Muscle of arm (tissue), 14 donors: Measurements from ENCODE around the gene ZNF800. TPM values are rescaled to one million over a fixed set of nuclear protein-coding genes. Genes with fewer than 3 reads are reported as not detected.
"Not testable (repeated sequence)": the region's sequence is repeated elsewhere in the genome, so short reads cannot be mapped to it uniquely, and the experiment has no call there.

ENCODE experiments used
- DNase-seq: peaks from one replicate; pipeline ENCODE4 v3.0.0-alpha.2; 2013
- long read RNA-seq, 11 donors: transcript quantifications; one replicate each; lab custom pipeline, GENCODE V29; 2026
- polyA plus RNA-seq, 12 donors: library from polyadenylated mRNA; unstranded; fragments of 120-200 nt; gene quantifications; one replicate each; pipeline ENCODE4 v1.2.1, GENCODE V29; 2013; ENCODE audit not compliant: insufficient read length in 12 of 12

Gene ZNF800
- 10 to 100 TPM in 11 of 12 donors, not detected in 1; 12.2 to 24.1 (median 15.7) TPM for polyA plus RNA-seq
- long read RNA-seq, donor 1, full-length matches to known transcripts, result 1 of 1 reads
- long read RNA-seq, donor 1, partial matches to known transcripts, result 0 of 1 reads
- long read RNA-seq, donor 1, other reads (novel, unspliced or antisense), result 0 of 1 reads
- long read RNA-seq, donor 2, result 0 reads
- long read RNA-seq, donor 3, result 0 reads
- long read RNA-seq, donor 4, result 0 reads
- long read RNA-seq, donor 5, partial matches to known transcripts, result 0 of 1 reads
- long read RNA-seq, donor 5, other reads (novel, unspliced or antisense), result 0 of 1 reads
- long read RNA-seq, donor 6, partial matches to known transcripts, result 0 of 1 reads
- long read RNA-seq, donor 6, other reads (novel, unspliced or antisense), result 0 of 1 reads
- long read RNA-seq, donor 7, result 0 reads
- long read RNA-seq, donor 8, full-length matches to known transcripts, result 1 of 1 reads
- long read RNA-seq, donor 8, partial matches to known transcripts, result 0 of 1 reads
- long read RNA-seq, donor 8, other reads (novel, unspliced or antisense), result 0 of 1 reads
- long read RNA-seq, donor 9, result 0 reads
- long read RNA-seq, donor 10, result 0 reads
- long read RNA-seq, donor 11, partial matches to known transcripts, result 0 of 1 reads
- long read RNA-seq, donor 11, other reads (novel, unspliced or antisense), result 0 of 1 reads

GRCh38 chr7:127392566-127393367 lies at the start of gene ZNF800:
ZNF800 (minus strand) TSS chr7:127392708; CDS start chr7:127391557, 1,151 bp downstream.
- peak; percentile 90 for DNase-seq

GRCh38 chr7:127440206-127440605 lies 47.7 kb upstream of the ZNF800 start:
- DNase-seq, result no peak

- DNase-seq, result no peak
Measured at GRCh38 chr7:127438836-127439235, 46.3 kb upstream of the ZNF800 start.

GRCh38 chr7:127437837-127438236 lies 45.3 kb upstream of the ZNF800 start:
- DNase-seq, result no peak

GRCh38 chr7:127437241-127437640 lies 44.7 kb upstream of the ZNF800 start:
- no peak for DNase-seq

- not testable (repeated sequence) for DNase-seq
Measured at GRCh38 chr7:127429281-127429680, 36.8 kb upstream of the ZNF800 start.

- DNase-seq, result no peak
Measured at GRCh38 chr7:127419196-127419595, 26.7 kb upstream of the ZNF800 start.

- no peak for DNase-seq
Measured at GRCh38 chr7:127418459-127418858, 26.0 kb upstream of the ZNF800 start.

- no peak for DNase-seq
Measured at GRCh38 chr7:127417346-127417745, 24.8 kb upstream of the ZNF800 start.

GRCh38 chr7:127415060-127415742 lies 22.7 kb upstream of the ZNF800 start:
- DNase-seq, result no peak

GRCh38 chr7:127413962-127414361 lies 21.5 kb upstream of the ZNF800 start:
- DNase-seq, result no peak

GRCh38 chr7:127413326-127413725 lies 20.8 kb upstream of the ZNF800 start:
- DNase-seq, result no peak

- no peak for DNase-seq
Measured at GRCh38 chr7:127411176-127411575, 18.7 kb upstream of the ZNF800 start.

GRCh38 chr7:127409629-127410028 lies 17.1 kb upstream of the ZNF800 start:
- DNase-seq, result no peak

GRCh38 chr7:127404286-127405072 lies 12.0 kb upstream of the ZNF800 start:
- no peak for DNase-seq

- DNase-seq, result no peak
Measured at GRCh38 chr7:127396184-127396583, 3.7 kb upstream of the ZNF800 start.

GRCh38 chr7:127395104-127395503 lies 2.6 kb upstream of the ZNF800 start:
- DNase-seq, result not testable (repeated sequence)

GRCh38 chr7:127393368-127394058 lies 1.0 kb upstream of the ZNF800 start:
- no peak for DNase-seq

GRCh38 chr7:127392182-127392565 lies 334 bp downstream of the ZNF800 start:
- DNase-seq, result no peak

- peak; percentile 18 for DNase-seq
Measured at GRCh38 chr7:127391591-127392181, 822 bp downstream of the ZNF800 start.
